GM12878 (cell line): ENCODE results near the gene SLC4A8. TPM values are rescaled to one million over a fixed set of nuclear protein-coding genes. Genes with fewer than 3 reads are reported as not detected.

Experiments
- ATAC-seq: fragments of 200-7000 bp; cut with Tn5 transposase; 3 replicates; pipeline ENCODE4 v1.9.1; 2020; ENCODE audit warnings: mild to moderate bottlenecking, moderate library complexity
- BruUV-seq: library from RNA; stranded (reverse); fragments of 400-500 nt; replicated peaks from 2 replicates; lab custom pipeline; 2021; lab: Mats Ljungman, UMichigan
- CTCF ChIA-PET: fragments of 300-600 bp; sonication (Branson Sonifier 250); formaldehyde crosslinking; extraction: SDS; loops from one replicate; lab custom pipeline; 2021; ENCODE audit warnings: inconsistent platforms; lab: Yijun Ruan, JAX
- POLR2A ChIA-PET: fragments of 350-600 bp; formaldehyde crosslinking; extraction: SDS; loops from one replicate; lab custom pipeline; 2021; ENCODE audit warnings: inconsistent platforms; lab: Charles Lee
- RAD21 ChIA-PET: fragments of 300-600 bp; sonication (Branson Sonifier 250); formaldehyde crosslinking; loops from one replicate; lab custom pipeline; 2023; ENCODE audit warnings: antibody characterized with exemption; ENCODE audit not compliant: unreplicated experiment; lab: Charles Lee
- SMC1A ChIA-PET: fragments of 300-600 bp; sonication (Branson Sonifier 250); formaldehyde crosslinking; loops from one replicate; lab custom pipeline; 2023; ENCODE audit not compliant: unreplicated experiment, uncharacterized antibody; lab: Charles Lee
- DNase-seq: peaks from one replicate; pipeline ENCODE4 v3.0.0-alpha.2; 2011; ENCODE audit warnings: low read depth, low spot score
- FAIRE-seq: peaks from 3 replicates; lab custom pipeline; 2011; peaks lifted over from hg19 to GRCh38; lab: Jason Lieb, UNC
- H2AFZ ChIP-seq: 2 replicates; pipeline ENCODE4 v1.6.0; 2011; ENCODE audit warnings: low read depth, low read length, control low read depth; ENCODE audit not compliant: control insufficient read depth
- H3K27ac ChIP-seq: 2 replicates; pipeline ENCODE4 v1.5.1; 2011; ENCODE audit warnings: control low read depth; ENCODE audit not compliant: control insufficient read depth, insufficient read depth
- H3K27me3 ChIP-seq, 2 experiments: replicated peaks in 1 of 2; 2 replicates each; pipeline versions ENCODE4 v1.6.0 to v1.6.1; 2011; ENCODE audit warnings: low read length in 1 of 2; ENCODE audit not compliant: control insufficient read depth in 2 of 2, insufficient read depth in 2 of 2
- H3K36me3 ChIP-seq, 2 experiments: 2 replicates each; pipeline ENCODE4 v1.5.1; 2011; ENCODE audit warnings: low read length in 1 of 2; ENCODE audit not compliant: control insufficient read depth in 2 of 2, insufficient read depth in 2 of 2
- H3K4me1 ChIP-seq: 2 replicates; pipeline ENCODE4 v1.6.1; 2011; ENCODE audit warnings: mild to moderate bottlenecking, low read length, moderate library complexity, mixed read lengths; ENCODE audit not compliant: control insufficient read depth, insufficient read depth
- H3K4me2 ChIP-seq: 2 replicates; pipeline ENCODE4 v1.6.0; 2011; ENCODE audit warnings: control low read depth; ENCODE audit not compliant: control insufficient read depth, insufficient read depth
- H3K4me3 ChIP-seq: fragments of 200-600 bp; sonication (generic); 2 replicates; pipeline ENCODE4 v1.5.1; 2016
- H3K79me2 ChIP-seq: 2 replicates; pipeline ENCODE4 v1.6.0; 2011; ENCODE audit warnings: low read length; ENCODE audit not compliant: control insufficient read depth, insufficient read depth
- H3K9ac ChIP-seq: 2 replicates; pipeline ENCODE4 v1.8.0; 2011; ENCODE audit warnings: low read length, control low read depth, mixed read lengths; ENCODE audit not compliant: control insufficient read depth, insufficient read depth
- H3K9me3 ChIP-seq: replicated peaks from 3 replicates; pipeline ENCODE4 v1.5.1; 2011; ENCODE audit warnings: mild to moderate bottlenecking, low read length; ENCODE audit not compliant: control insufficient read depth, insufficient read depth
- H4K20me1 ChIP-seq: 2 replicates; pipeline ENCODE4 v1.6.0; 2011; ENCODE audit not compliant: control insufficient read depth, insufficient read depth
- ATF3 ChIP-seq: IDR thresholded peaks from 2 replicates; pipeline ENCODE4 v1.6.1; 2011; ENCODE audit warnings: low read depth, mild to moderate bottlenecking, low read length, moderate library complexity, borderline replicate concordance; ENCODE audit errors: extremely low read depth
- CREM ChIP-seq: IDR thresholded peaks from 2 replicates; pipeline ENCODE4 v1.6.1; 2014; ENCODE audit warnings: antibody characterized with exemption, low read depth
- IKZF2 ChIP-seq, 2 experiments: fragments of 450-650 bp; IDR thresholded peaks; 2 replicates each; pipeline ENCODE4 v1.6.1; 2017; ENCODE audit warnings: mild to moderate bottlenecking in 2 of 2, moderate library complexity in 2 of 2
- IRF3 ChIP-seq: fragments of 450-650 bp; IDR thresholded peaks from 2 replicates; pipeline ENCODE4 v1.6.1; 2014; ENCODE audit warnings: mild to moderate bottlenecking
- LARP7 ChIP-seq: fragments of 450-650 bp; IDR thresholded peaks from 2 replicates; pipeline ENCODE4 v1.6.1; 2017; ENCODE audit warnings: mild to moderate bottlenecking
- PML ChIP-seq: IDR thresholded peaks from 2 replicates; pipeline ENCODE4 v1.6.1; 2012; ENCODE audit warnings: low read length, inconsistent platforms
- RAD21 ChIP-seq: IDR thresholded peaks from 2 replicates; pipeline ENCODE4 v1.6.1; 2011; ENCODE audit warnings: mild to moderate bottlenecking, low read depth, low read length, moderate library complexity; ENCODE audit not compliant: insufficient read depth
- TBL1XR1 ChIP-seq: IDR thresholded peaks from 2 replicates; pipeline ENCODE4 v1.6.1; 2012; ENCODE audit warnings: low read depth, low read length, improper control_type of control experiment
- TCF7 ChIP-seq: IDR thresholded peaks from 2 replicates; pipeline ENCODE4 v1.6.1; 2014; ENCODE audit warnings: antibody characterized with exemption, borderline replicate concordance
- USF2 ChIP-seq: IDR thresholded peaks from 2 replicates; pipeline ENCODE4 v1.6.1; 2011; ENCODE audit warnings: low read depth, low read length, improper control_type of control experiment, borderline replicate concordance
- WGBS: methylation state at CpG from one replicate; pipeline ENCODE4 v1.1.6; 2016; ENCODE audit warnings: low lambda C conversion rate; ENCODE audit not compliant: insufficient replicate concordance, insufficient coverage; ENCODE audit errors: missing lambda C conversion rate; 5-methylcytosine and 5-hydroxymethylcytosine counted together
- in situ Hi-C: fragments of 300-500 bp; cut with MboI; formaldehyde crosslinking; loops from 9 replicates; pipeline ENCODE4 v1.14.3; 2018; ENCODE audit warnings: mixed read lengths
- intact Hi-C: fragments of 100-400 bp; cut with micrococcal nuclease; formaldehyde crosslinking; loops from one replicate; pipeline ENCODE4 v1.14.2; 2022; ENCODE audit not compliant: unreplicated experiment
- polyA plus RNA-seq, 11 experiments: library from polyadenylated mRNA; depleted of rRNA in 4 of 11; unstranded in 6 of 11; stranded (reverse) in 5 of 11; fragments of >200 nt; fragmentation: Nextera tagmentation in 4 of 11; fragmentation: Illumina TruSeq in 1 of 11; extraction: Ambion mirVana in 4 of 11; extraction: Trizol in 1 of 11; gene quantifications; 1 replicate in 1 of 11; 2 replicates in 10 of 11; pipeline versions ENCODE4 v1.2.1 to v1.2.3, GENCODE V29; 2011 to 2016; ENCODE audit warnings: inconsistent platforms in 2 of 11, missing spikeins in 2 of 11, low read depth in 1 of 11
- total RNA-seq, 4 experiments: library from RNA; depleted of rRNA in 3 of 4; stranded (reverse); fragments of >200 nt in 3 of 4; fragmentation: Illumina TruSeq in 1 of 4; extraction: Trizol in 1 of 4; gene quantifications; 2 replicates each; pipeline versions ENCODE4 v1.2.1 to v1.2.3, GENCODE V29; 2013 to 2021

Gene SLC4A8
- total and polyA plus RNA-seq, 10 of the 15 experiments (the other 5 are each of a cell fraction or from before 2014, with no cell fraction given) = 1.4 to 7.7 (median 3.7) TPM

- in situ Hi-C loops = no loop called here
- Histone ChIP-seq H3K79me2 (no peaks in the 10 kb centered on the region), H3K36me3 (no peaks in the 10 kb centered on the region), H3K27ac (no peak overlapping the region), H3K9me3 (no peaks in the 10 kb centered on the region), H3K4me3 (no peak overlapping the region), H3K27me3 (0 out of 4 replicates have a peak, but pooled peaks cover 0 to 2% of the 10 kb centered on the region in 2 experiments), H4K20me1 (no peaks in the 10 kb centered on the region), H3K4me2 (no peak overlapping the region), H2AFZ (no peak overlapping the region), H3K4me1 (peaks cover 8% of the 10 kb centered on the region), H3K9ac (no peak overlapping the region)
- WGBS = 93% methylated on average over 3 of the region's 3 CpGs
- ChIA-PET SMC1A (no interaction called here), RAD21 (no interaction called here), CTCF (interaction anchor here (2.4 kb wide), 1 partner anchor 14 kb away, joined by 6 read pairs; no protein-coding TSS in a partner anchor), POLR2A (no interaction called here)
- FAIRE-seq (no peak), ATAC-seq (no peak), DNase-seq (no peak)
- no peak for TF ChIP-seq RAD21
- TF ChIP-seq USF2 = no peak
- BruUV-seq = no TSS peak
- intact Hi-C loops = no loop called here
These were observed 92.7 kb downstream of the SLC4A8 start for GRCh38 chr12:51517316-51517715.

GRCh38 chr12:51517800-51518199, 93.2 kb downstream of the SLC4A8 start:
- FAIRE-seq = no peak
- H3K4me1 ChIP-seq = peaks cover 8% of the 10 kb centered on the region
- no TSS peak for BruUV-seq
- CTCF ChIA-PET = interaction anchor here (2.4 kb wide), 1 partner anchor 14 kb away, joined by 6 read pairs; no protein-coding TSS in a partner anchor
- no peak for TF ChIP-seq IKZF2 (IDR thresholded peaks at IDR 0.05)
- no peak for TF ChIP-seq TBL1XR1
- TF ChIP-seq IRF3 = no peak
- TF ChIP-seq LARP7 = no peak
- no peak for TF ChIP-seq CREM
- TF ChIP-seq ATF3 = no peak
- TF ChIP-seq TCF7 = no peak
- no peak for TF ChIP-seq PML
- TF ChIP-seq, all 136 proteins: peak for 0
- H3K4me2 ChIP-seq = no peak overlapping the region
- ChIA-PET SMC1A (no interaction called here), RAD21 (no interaction called here), POLR2A (no interaction called here)
- H3K79me2 ChIP-seq = no peaks in the 10 kb centered on the region
- H3K27ac ChIP-seq = no peak overlapping the region
- H3K9ac ChIP-seq = no peak overlapping the region
- H4K20me1 ChIP-seq = no peaks in the 10 kb centered on the region
- intact Hi-C loops = no loop called here
- no peak overlapping the region for H3K4me3 ChIP-seq
- DNase-seq = no peak
- WGBS = 93% methylated on average over 6 of the region's 6 CpGs
- ATAC-seq = no peak
- in situ Hi-C loops = no loop called here
- H2AFZ ChIP-seq = no peak overlapping the region
- H3K27me3 ChIP-seq = 0 out of 4 replicates have a peak, but pooled peaks cover 0 to 2% of the 10 kb centered on the region in 2 experiments
- no peaks in the 10 kb centered on the region for H3K36me3 ChIP-seq
- no peaks in the 10 kb centered on the region for H3K9me3 ChIP-seq
